Spleen (tissue), 11 donors: ENCODE measurements around the gene KCNK18. TPM values are rescaled to one million over a fixed set of nuclear protein-coding genes. Genes with fewer than 3 reads are reported as not detected.

Experiments used
- DNase-seq: peaks from one replicate; pipeline ENCODE4 v3.0.0-alpha.2; 2020
- H3K27ac ChIP-seq, 8 donors: fragments of 200-600 bp; sonication (generic) in 7 of 8; 1 replicate in 4 of 8; 2 replicates in 4 of 8; pipeline versions ENCODE4 v1.5.0 to v1.8.0; 2016 to 2021; ENCODE audit warnings: inconsistent platforms in 4 of 8, mild to moderate bottlenecking in 4 of 8, moderate library complexity in 1 of 8
- H3K27me3 ChIP-seq, 7 donors: fragments of 200-600 bp; sonication (generic) in 6 of 7; replicated peaks in 1 of 7; 1 replicate in 4 of 7; 2 replicates in 3 of 7; pipeline versions ENCODE4 v1.5.0 to v1.8.0; 2016 to 2021; ENCODE audit warnings: inconsistent platforms in 3 of 7, mild to moderate bottlenecking in 1 of 7
- H3K36me3 ChIP-seq, 6 donors: fragments of 200-600 bp; sonication (generic) in 5 of 6; 1 replicate in 4 of 6; 2 replicates in 2 of 6; pipeline versions ENCODE4 v1.5.0 to v1.8.0; 2016 to 2021; ENCODE audit warnings: inconsistent platforms in 2 of 6
- H3K4me1 ChIP-seq, 6 donors: fragments of 200-600 bp; sonication (generic) in 5 of 6; 1 replicate in 3 of 6; 2 replicates in 3 of 6; pipeline versions ENCODE4 v1.5.0 to v1.8.0; 2016 to 2021; ENCODE audit warnings: inconsistent platforms in 3 of 6
- H3K4me3 ChIP-seq, 8 donors: fragments of 200-600 bp; sonication (generic) in 7 of 8; 1 replicate in 4 of 8; 2 replicates in 4 of 8; pipeline versions ENCODE4 v1.5.0 to v1.8.0; 2016 to 2021; ENCODE audit warnings: inconsistent platforms in 4 of 8, mild to moderate bottlenecking in 4 of 8, moderate library complexity in 2 of 8
- H3K9me3 ChIP-seq, 8 donors: fragments of 200-600 bp; sonication (generic) in 7 of 8; 1 replicate in 4 of 8; 2 replicates in 4 of 8; pipeline versions ENCODE4 v1.5.0 to v1.8.0; 2016 to 2021; ENCODE audit warnings: inconsistent platforms in 4 of 8
- CTCF ChIP-seq, 11 experiments: fragments of 200-600 bp in 7 of 11; fragments of 450-650 bp in 4 of 11; sonication (generic) in 4 of 11; IDR thresholded peaks in 8 of 11; conservative IDR thresholded peaks in 3 of 11; 1 replicate in 7 of 11; 2 replicates in 4 of 11; pipeline versions ENCODE4 v1.4.0 to v1.8.0; 2016 to 2021; ENCODE audit warnings: antibody characterized with exemption in 11 of 11, inconsistent platforms in 4 of 11, mild to moderate bottlenecking in 1 of 11
- POLR2A ChIP-seq, 3 donors: fragments of 450-650 bp; IDR thresholded peaks; one replicate each; pipeline ENCODE4 v1.5.1; 2017; ENCODE audit warnings: antibody characterized with exemption in 3 of 3, mild to moderate bottlenecking in 1 of 3
- POLR2AphosphoS5 ChIP-seq, 3 donors: sonication (generic); formaldehyde crosslinking; IDR thresholded peaks; one replicate each; pipeline ENCODE4 v1.5.1; 2017; ENCODE audit warnings: antibody characterized with exemption in 3 of 3
- WGBS, 5 donors: extraction: QIAGEN DNeasy Blood & Tissue Kit in 3 of 5; methylation state at CpG; one replicate each; pipeline versions ENCODE4 v1.1.5 to v1.1.7; 2013 to 2018; 5-methylcytosine and 5-hydroxymethylcytosine counted together
- intact Hi-C: fragments of 100-400 bp; cut with DNase I; formaldehyde crosslinking; loops from one replicate; pipeline ENCODE4 v1.15.0; 2023; ENCODE audit warnings: low total_unique reads
- polyA plus RNA-seq, 3 donors: library from polyadenylated mRNA; stranded (reverse); fragments of 200-250 nt; gene quantifications; one replicate each; pipeline ENCODE4 v1.2.1, GENCODE V29; 2013
- total RNA-seq, 7 donors: library from RNA; depleted of rRNA in 3 of 7; stranded (reverse); fragments of >200 nt in 3 of 7; fragmentation: NEBNext Ultra II Directional in 4 of 7; extraction: Animal tissue kit (Norgen Biotek cat#: 25700) in 4 of 7; gene quantifications; one replicate each; pipeline versions ENCODE4 v1.1.0 to v1.2.1, GENCODE V29; 2016 to 2021
- donor health status: healthy with polysubstance abuse.
- donor health status: DM: no; HTN: no; CAD: no; lungs with moderate emphysema.
- donor health status: DM: no; HTN: no; CAD: no.
- donor health status: Bipolar disorder and iron deficiency.
- donor health status: healthy.
- donor health status: DM: no; HTN: no; CAD: no.
- donor health status: DM: yes; HTN: yes; CAD: no.

The KCNK18 gene
- total and polyA plus RNA-seq, 10 donors: not detected

GRCh38 chr10:117164592-117165537 lies 32.4 kb upstream of the KCNK18 start:
- Histone ChIP-seq H3K4me3 (peak overlapping the region in 6 of 8 donors; percentile 15 to 52 (median 22)), H3K36me3 (no peaks in the 10 kb centered on the region), H3K9me3 (no peaks in the 10 kb centered on the region), H3K27ac (no peak overlapping the region), H3K27me3 (peaks cover 16 to 100% (median 99%) of the 10 kb centered on the region in 7 donors), H3K4me1 (peaks cover 17 to 71% (median 52%) of the 10 kb centered on the region in 6 donors)
- no peak for TF ChIP-seq POLR2AphosphoS5 (IDR thresholded peaks at IDR 0.05)
- TF ChIP-seq CTCF (IDR thresholded peaks at IDR 0.05 in 8 of 11, conservative IDR thresholded peaks at IDR 0.05 in 3 of 11): no peak
- TF ChIP-seq POLR2A (IDR thresholded peaks at IDR 0.05): no peak
- intact Hi-C loops: no loop called here
- 3 to 6% (median 4%) methylated on average over 31 to 32 of the region's 32 CpGs for WGBS, 5 donors
- no peak for DNase-seq

DNA sequence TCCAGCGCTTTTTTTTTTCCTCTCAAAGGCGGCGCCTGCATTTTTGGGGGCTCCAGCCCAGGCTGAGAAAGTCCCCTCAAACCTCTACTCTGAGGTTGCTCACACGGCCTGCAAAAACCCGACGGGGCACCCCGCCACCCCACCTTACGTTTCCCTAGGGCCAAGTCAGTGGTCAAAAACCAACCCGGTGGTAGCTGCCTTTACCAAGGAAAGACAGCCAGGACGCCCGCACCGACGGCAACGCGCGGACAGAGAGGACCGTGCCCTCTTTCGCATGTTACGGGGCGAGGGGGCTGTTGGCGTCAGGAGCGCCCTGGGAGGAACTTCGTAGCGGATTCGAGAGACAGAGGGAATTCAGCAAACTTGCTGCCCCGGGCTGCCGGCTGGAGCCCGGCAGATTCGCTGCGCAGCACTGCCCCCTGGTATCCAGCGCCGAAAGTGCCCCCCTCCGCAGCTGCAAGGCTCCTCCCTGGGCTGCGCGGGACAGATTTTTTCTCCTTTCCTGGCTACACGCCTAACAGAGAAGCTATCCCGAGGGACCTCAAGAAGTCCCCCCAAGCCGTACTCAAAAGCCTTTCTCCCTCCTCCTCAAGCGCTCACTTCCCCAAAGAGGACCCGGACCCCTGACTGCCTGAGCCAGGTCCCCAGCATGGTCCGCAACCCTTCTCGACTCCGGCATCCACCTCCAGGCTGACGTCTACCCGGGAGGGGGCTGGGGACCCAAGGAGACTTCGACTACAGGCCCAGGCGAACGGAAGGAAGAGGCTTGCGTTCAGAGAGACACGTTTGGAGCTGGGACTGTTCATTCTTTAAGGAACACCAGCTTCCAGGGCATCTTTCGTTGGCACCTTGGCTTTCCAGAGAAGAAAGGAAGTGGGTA lies 31.5 kb upstream of the KCNK18 start:
- Histone ChIP-seq H3K27ac (no peak overlapping the region), H3K27me3 (peaks cover 16 to 100% (median 100%) of the 10 kb centered on the region in 7 donors), H3K9me3 (no peaks in the 10 kb centered on the region), H3K4me1 (peaks cover 17 to 71% (median 52%) of the 10 kb centered on the region in 6 donors), H3K4me3 (peak overlapping the region in 5 of 8 donors; percentile 15 to 52 (median 19)), H3K36me3 (no peaks in the 10 kb centered on the region)
- TF ChIP-seq POLR2AphosphoS5 (IDR thresholded peaks at IDR 0.05) (peak in 1 of 3 donors; percentile 9), CTCF (IDR thresholded peaks at IDR 0.05 in 8 of 11, conservative IDR thresholded peaks at IDR 0.05 in 3 of 11) (peak in 6 of 11 experiments; percentile 29 to 57 (median 42)), POLR2A (IDR thresholded peaks at IDR 0.05) (no peak)
- intact Hi-C loops: no loop called here
- WGBS, 5 donors: 2 to 5% (median 3%) methylated on average over 22 to 51 of the region's 51 CpGs
- DNase-seq: no peak

GRCh38 chr10:117166418-117167345 lies 30.6 kb upstream of the KCNK18 start:
- no peak for DNase-seq
- Histone ChIP-seq H3K9me3 (no peaks in the 10 kb centered on the region), H3K4me1 (peaks cover 17 to 71% (median 52%) of the 10 kb centered on the region in 6 donors), H3K36me3 (no peaks in the 10 kb centered on the region), H3K4me3 (peak overlapping the region in 1 of 8 donors; percentile 19), H3K27ac (no peak overlapping the region), H3K27me3 (peaks cover 16 to 100% (median 100%) of the 10 kb centered on the region in 7 donors)
- no peak for TF ChIP-seq POLR2AphosphoS5 (IDR thresholded peaks at IDR 0.05)
- no peak for TF ChIP-seq CTCF (IDR thresholded peaks at IDR 0.05 in 8 of 11, conservative IDR thresholded peaks at IDR 0.05 in 3 of 11)
- no peak for TF ChIP-seq POLR2A (IDR thresholded peaks at IDR 0.05)
- intact Hi-C loops: no loop called here
- 12 to 23% (median 14%) methylated on average over 26 to 41 of the region's 41 CpGs for WGBS, 5 donors
